Astrocyte of the cerebellum (primary cell): ENCODE results near the gene VRTN.

Source experiments
- DNase-seq: peaks from one replicate; pipeline ENCODE4 v3.0.0-alpha.2; 2011; ENCODE audit warnings: low read depth
- H3K4me3 ChIP-seq: 2 replicates; pipeline ENCODE4 v1.5.1; 2011; ENCODE audit warnings: mild to moderate bottlenecking, low read depth, low read length, moderate library complexity
- CTCF ChIP-seq: IDR thresholded peaks from 2 replicates; pipeline ENCODE4 v1.5.1; 2012; ENCODE audit warnings: low read length, low read depth, moderate library complexity, mild to moderate bottlenecking; ENCODE audit errors: missing control alignments
- in situ Hi-C: cut with HindIII; loops from 2 replicates; pipeline ENCODE4 v1.10.0; 2017; ENCODE audit warnings: low sequenced_read_pairs

The VRTN gene

GRCh38 chr14:74348735-74349463, 628 bp downstream of the VRTN start:
- in situ Hi-C loops, result no loop called here
- no peak for TF ChIP-seq CTCF
- no peak for DNase-seq
- H3K4me3 ChIP-seq, result no peak overlapping the region

- no peak for DNase-seq
- H3K4me3 ChIP-seq, result no peak overlapping the region
- no peak for TF ChIP-seq CTCF
- in situ Hi-C loops, result loop anchor here (10.0 kb wide), 1 partner anchor 55 kb away; no protein-coding TSS in a partner anchor
Measured at GRCh38 chr14:74349757-74350156, 1.5 kb downstream of the VRTN start.

GRCh38 chr14:74350211-74350927, 2.1 kb downstream of the VRTN start:
- H3K4me3 ChIP-seq, result no peak overlapping the region
- in situ Hi-C loops, result loop anchor here (10.0 kb wide), 1 partner anchor 56 kb away; no protein-coding TSS in a partner anchor
- no peak for DNase-seq
- no peak for TF ChIP-seq CTCF

GRCh38 chr14:74350928-74351323, 2.7 kb downstream of the VRTN start:
- TF ChIP-seq CTCF, result no peak
- H3K4me3 ChIP-seq, result no peak overlapping the region
- DNase-seq, result no peak
- in situ Hi-C loops, result loop anchor here (10.0 kb wide), 1 partner anchor 56 kb away; no protein-coding TSS in a partner anchor

- DNase-seq, result no peak
- in situ Hi-C loops, result loop anchor here (10.0 kb wide), 1 partner anchor 62 kb away; no protein-coding TSS in a partner anchor
- H3K4me3 ChIP-seq, result no peak overlapping the region
- TF ChIP-seq CTCF, result no peak
Measured at GRCh38 chr14:74356892-74357575, 8.8 kb downstream of the VRTN start.

GRCh38 chr14:74357585-74357984, 9.3 kb downstream of the VRTN start:
- TF ChIP-seq CTCF, result no peak
- in situ Hi-C loops, result loop anchor here (10.0 kb wide), 1 partner anchor 63 kb away; no protein-coding TSS in a partner anchor
- H3K4me3 ChIP-seq, result no peak overlapping the region
- DNase-seq, result no peak
